NCI-H2029 (cell line): ENCODE data around the gene CIC.
"Not testable (repeated sequence)": the region's sequence is repeated elsewhere in the genome, so short reads cannot be mapped to it uniquely, and the experiment has no call there.

ENCODE experiments used
- DNase-seq: peaks from one replicate; lab custom pipeline; 2025; lab: John Stamatoyannopoulos, UW

The CIC gene

GRCh38 chr19:42333975-42334696 is 65.1 kb downstream of the CIC start:
- no peak for DNase-seq

GRCh38 chr19:42334697-42335373 is 65.8 kb downstream of the CIC start:
- no peak for DNase-seq

- DNase-seq = no peak
Observed at GRCh38 chr19:42335374-42335936, 66.4 kb downstream of the CIC start.

DNA sequence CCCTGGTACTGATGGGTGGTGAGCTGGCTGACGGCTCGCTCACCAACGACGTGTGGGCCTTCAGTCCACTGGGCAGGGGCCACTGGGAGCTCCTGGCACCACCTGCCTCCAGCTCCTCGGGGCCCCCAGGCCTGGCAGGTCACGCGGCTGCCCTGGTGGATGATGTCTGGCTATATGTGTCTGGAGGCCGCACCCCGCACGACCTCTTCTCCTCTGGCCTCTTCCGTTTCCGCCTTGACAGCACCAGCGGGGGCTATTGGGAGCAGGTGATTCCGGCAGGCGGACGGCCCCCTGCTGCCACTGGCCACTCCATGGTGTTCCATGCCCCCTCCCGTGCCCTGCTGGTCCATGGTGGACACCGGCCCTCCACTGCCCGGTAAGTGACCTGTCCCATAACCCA is 66.9 kb downstream of the CIC start:
- DNase-seq = no peak

GRCh38 chr19:42339126-42339860 is 70.2 kb downstream of the CIC start:
- not testable (repeated sequence) for DNase-seq

GRCh38 chr19:42339922-42340321 is 70.9 kb downstream of the CIC start:
- not testable (repeated sequence) for DNase-seq

- no peak for DNase-seq
Observed at GRCh38 chr19:42343344-42344110, 74.5 kb downstream of the CIC start.

GRCh38 chr19:42344336-42344893 is 75.4 kb downstream of the CIC start:
- DNase-seq = no peak
